NB4 (cell line): Measurements from ENCODE around the gene SCAMP4.

ENCODE experiments used
- MYC ChIP-seq: IDR thresholded peaks from 2 replicates; pipeline ENCODE4 v1.6.1; 2011; ENCODE audit warnings: low read depth, low read length
- POLR2A ChIP-seq: IDR thresholded peaks from 2 replicates; pipeline ENCODE4 v1.6.1; 2011; ENCODE audit warnings: mild to moderate bottlenecking; ENCODE audit not compliant: insufficient read length; ENCODE audit errors: extremely low read depth
- TF ChIP-seq, protein P1 (sequence below): IDR thresholded peaks from one replicate; pipeline ENCODE4 v1.5.1; 2012; ENCODE audit warnings: low read depth, low read length
- TF ChIP-seq, protein P2 (sequence below): IDR thresholded peaks from 2 replicates; pipeline ENCODE4 v1.6.1; 2011; ENCODE audit warnings: low read depth, low read length

GRCh38 chr19:1856698-1857603 lies 48.2 kb upstream of the SCAMP4 start:
- TF ChIP-seq, protein P1, sequence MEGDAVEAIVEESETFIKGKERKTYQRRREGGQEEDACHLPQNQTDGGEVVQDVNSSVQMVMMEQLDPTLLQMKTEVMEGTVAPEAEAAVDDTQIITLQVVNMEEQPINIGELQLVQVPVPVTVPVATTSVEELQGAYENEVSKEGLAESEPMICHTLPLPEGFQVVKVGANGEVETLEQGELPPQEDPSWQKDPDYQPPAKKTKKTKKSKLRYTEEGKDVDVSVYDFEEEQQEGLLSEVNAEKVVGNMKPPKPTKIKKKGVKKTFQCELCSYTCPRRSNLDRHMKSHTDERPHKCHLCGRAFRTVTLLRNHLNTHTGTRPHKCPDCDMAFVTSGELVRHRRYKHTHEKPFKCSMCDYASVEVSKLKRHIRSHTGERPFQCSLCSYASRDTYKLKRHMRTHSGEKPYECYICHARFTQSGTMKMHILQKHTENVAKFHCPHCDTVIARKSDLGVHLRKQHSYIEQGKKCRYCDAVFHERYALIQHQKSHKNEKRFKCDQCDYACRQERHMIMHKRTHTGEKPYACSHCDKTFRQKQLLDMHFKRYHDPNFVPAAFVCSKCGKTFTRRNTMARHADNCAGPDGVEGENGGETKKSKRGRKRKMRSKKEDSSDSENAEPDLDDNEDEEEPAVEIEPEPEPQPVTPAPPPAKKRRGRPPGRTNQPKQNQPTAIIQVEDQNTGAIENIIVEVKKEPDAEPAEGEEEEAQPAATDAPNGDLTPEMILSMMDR: no peak
- TF ChIP-seq POLR2A: no peak
- TF ChIP-seq, protein P2, sequence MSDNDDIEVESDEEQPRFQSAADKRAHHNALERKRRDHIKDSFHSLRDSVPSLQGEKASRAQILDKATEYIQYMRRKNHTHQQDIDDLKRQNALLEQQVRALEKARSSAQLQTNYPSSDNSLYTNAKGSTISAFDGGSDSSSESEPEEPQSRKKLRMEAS: peak; percentile 88
- peak; percentile 47; the same call in 1 of the 2 replicates for TF ChIP-seq MYC
